ENCODE results near the gene PGP.

The PGP gene

GRCh38 chr16:2196981-2197511 lies 17.6 kb downstream of the PGP start:
- CTCF ChIA-PET, result no interaction called here
- TF ChIP-seq NFRKB (IDR thresholded peaks at IDR 0.05), result no peak
- TF ChIP-seq, protein P1, sequence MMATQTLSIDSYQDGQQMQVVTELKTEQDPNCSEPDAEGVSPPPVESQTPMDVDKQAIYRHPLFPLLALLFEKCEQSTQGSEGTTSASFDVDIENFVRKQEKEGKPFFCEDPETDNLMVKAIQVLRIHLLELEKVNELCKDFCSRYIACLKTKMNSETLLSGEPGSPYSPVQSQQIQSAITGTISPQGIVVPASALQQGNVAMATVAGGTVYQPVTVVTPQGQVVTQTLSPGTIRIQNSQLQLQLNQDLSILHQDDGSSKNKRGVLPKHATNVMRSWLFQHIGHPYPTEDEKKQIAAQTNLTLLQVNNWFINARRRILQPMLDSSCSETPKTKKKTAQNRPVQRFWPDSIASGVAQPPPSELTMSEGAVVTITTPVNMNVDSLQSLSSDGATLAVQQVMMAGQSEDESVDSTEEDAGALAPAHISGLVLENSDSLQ (IDR thresholded peaks at IDR 0.05), result no peak
- no peak for TF ChIP-seq ELF4 (IDR thresholded peaks at IDR 0.05)
- no peak for TF ChIP-seq TARDBP (IDR thresholded peaks at IDR 0.05)
- no peak for TF ChIP-seq CTBP1 (IDR thresholded peaks at IDR 0.05; ENCODE audit: borderline replicate concordance)
- TF ChIP-seq ZNF384 (IDR thresholded peaks at IDR 0.05), result no peak
- no peak for TF ChIP-seq ARNT (IDR thresholded peaks at IDR 0.05)
- no peak for TF ChIP-seq FOXK2 (IDR thresholded peaks at IDR 0.05)
- TF ChIP-seq SUZ12 (IDR thresholded peaks at IDR 0.05), result no peak
- no peak for TF ChIP-seq HDGF (IDR thresholded peaks at IDR 0.05; ENCODE audit: borderline replicate concordance)
- TF ChIP-seq FOXM1 (IDR thresholded peaks at IDR 0.05; ENCODE audit: borderline replicate concordance), result no peak
- TF ChIP-seq L3MBTL2 (conservative IDR thresholded peaks at IDR 0.05), result no peak
- no peak for TF ChIP-seq SP1 (IDR thresholded peaks at IDR 0.05)
- TF ChIP-seq LEF1 (IDR thresholded peaks at IDR 0.05; ENCODE audit: borderline replicate concordance), result no peak
- no peak for TF ChIP-seq FOXA1 (IDR thresholded peaks at IDR 0.05)
- POLR2A ChIA-PET, result interaction anchor here (0.6 to 3.3 kb wide), 2 partner anchors 8 to 54 kb away, joined by 4 to 27 read pairs; partner anchors contain the start of genes ECI1 and MLST8
- no peak for DNase-seq (ENCODE audit: extremely low spot score)

DNA sequence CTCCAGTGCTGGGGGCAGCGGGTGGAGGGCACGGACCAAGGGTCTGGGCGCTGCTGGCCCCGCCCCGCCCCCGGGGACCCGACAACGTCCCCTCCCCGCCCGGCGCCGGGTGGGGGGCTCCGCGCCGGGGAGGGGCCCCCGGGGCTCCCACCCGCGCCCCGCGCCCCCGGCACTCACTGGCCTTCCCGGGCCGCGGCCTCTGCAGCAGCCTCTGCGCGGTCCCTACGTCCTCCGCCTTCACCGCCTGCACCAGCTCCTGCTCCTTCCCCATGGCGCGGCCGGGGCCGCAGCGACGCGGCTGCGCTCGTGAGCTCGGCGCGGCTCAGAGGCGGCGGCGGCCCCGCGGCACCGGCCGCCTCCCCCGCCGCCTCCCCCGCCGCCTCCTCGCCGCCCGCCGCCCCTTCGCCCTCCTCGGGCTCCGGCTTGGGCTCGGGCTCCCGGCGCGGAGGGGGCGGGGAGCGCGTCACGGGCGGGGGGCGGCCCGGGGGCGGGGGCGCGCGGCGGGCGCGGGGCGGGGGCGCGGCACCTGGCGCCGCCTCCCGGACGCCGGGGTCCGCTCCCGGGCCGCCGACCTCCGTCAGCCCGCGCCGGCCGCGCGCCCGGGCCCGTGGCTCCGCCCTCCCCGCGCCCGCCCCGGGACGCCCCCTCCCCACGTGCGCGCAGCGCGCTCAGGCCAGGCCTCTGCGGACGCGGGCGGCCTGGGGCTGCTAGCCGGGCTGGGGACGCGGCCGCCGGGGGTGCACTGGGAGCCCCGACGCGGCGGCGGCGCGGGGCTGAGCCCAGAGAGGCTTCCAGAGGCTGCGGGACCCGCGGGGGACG lies 18.3 kb downstream of the PGP start, which contains the start of gene CASKIN1:
TSS of gene CASKIN1 (minus strand) at position 444 of the 819 bp plus-strand sequence. CDS start at position 271, 173 bp downstream.
- CTCF ChIA-PET, result no interaction called here
- TF ChIP-seq NFRKB (IDR thresholded peaks at IDR 0.05), result no peak
- TF ChIP-seq CTBP1 (IDR thresholded peaks at IDR 0.05; ENCODE audit: borderline replicate concordance), result no peak
- no peak for TF ChIP-seq TARDBP (IDR thresholded peaks at IDR 0.05)
- no peak for TF ChIP-seq BHLHE40 (IDR thresholded peaks at IDR 0.05; ENCODE audit: borderline replicate concordance)
- no peak for TF ChIP-seq ARNT (IDR thresholded peaks at IDR 0.05)
- no peak for TF ChIP-seq HDGF (IDR thresholded peaks at IDR 0.05; ENCODE audit: borderline replicate concordance)
- TF ChIP-seq ZNF384 (IDR thresholded peaks at IDR 0.05), result no peak
- TF ChIP-seq, protein P1 (IDR thresholded peaks at IDR 0.05), result no peak
- no peak for TF ChIP-seq FOXK2 (IDR thresholded peaks at IDR 0.05)
- no peak for TF ChIP-seq FOXA1 (IDR thresholded peaks at IDR 0.05)
- TF ChIP-seq SP1 (IDR thresholded peaks at IDR 0.05), result no peak
- TF ChIP-seq FOXM1 (IDR thresholded peaks at IDR 0.05; ENCODE audit: borderline replicate concordance), result no peak
- TF ChIP-seq ELF4 (IDR thresholded peaks at IDR 0.05), result no peak
- TF ChIP-seq LEF1 (IDR thresholded peaks at IDR 0.05; ENCODE audit: borderline replicate concordance), result no peak
- no peak for TF ChIP-seq SUZ12 (IDR thresholded peaks at IDR 0.05)
- TF ChIP-seq L3MBTL2 (conservative IDR thresholded peaks at IDR 0.05), result no peak
- peak; percentile 50 for DNase-seq (ENCODE audit: extremely low spot score)
- POLR2A ChIA-PET, result interaction anchor here (0.6 to 3.3 kb wide), 4 partner anchors 9 to 55 kb away, joined by 3 to 27 read pairs (median 8); partner anchors contain the start of genes ECI1 and MLST8

DNA sequence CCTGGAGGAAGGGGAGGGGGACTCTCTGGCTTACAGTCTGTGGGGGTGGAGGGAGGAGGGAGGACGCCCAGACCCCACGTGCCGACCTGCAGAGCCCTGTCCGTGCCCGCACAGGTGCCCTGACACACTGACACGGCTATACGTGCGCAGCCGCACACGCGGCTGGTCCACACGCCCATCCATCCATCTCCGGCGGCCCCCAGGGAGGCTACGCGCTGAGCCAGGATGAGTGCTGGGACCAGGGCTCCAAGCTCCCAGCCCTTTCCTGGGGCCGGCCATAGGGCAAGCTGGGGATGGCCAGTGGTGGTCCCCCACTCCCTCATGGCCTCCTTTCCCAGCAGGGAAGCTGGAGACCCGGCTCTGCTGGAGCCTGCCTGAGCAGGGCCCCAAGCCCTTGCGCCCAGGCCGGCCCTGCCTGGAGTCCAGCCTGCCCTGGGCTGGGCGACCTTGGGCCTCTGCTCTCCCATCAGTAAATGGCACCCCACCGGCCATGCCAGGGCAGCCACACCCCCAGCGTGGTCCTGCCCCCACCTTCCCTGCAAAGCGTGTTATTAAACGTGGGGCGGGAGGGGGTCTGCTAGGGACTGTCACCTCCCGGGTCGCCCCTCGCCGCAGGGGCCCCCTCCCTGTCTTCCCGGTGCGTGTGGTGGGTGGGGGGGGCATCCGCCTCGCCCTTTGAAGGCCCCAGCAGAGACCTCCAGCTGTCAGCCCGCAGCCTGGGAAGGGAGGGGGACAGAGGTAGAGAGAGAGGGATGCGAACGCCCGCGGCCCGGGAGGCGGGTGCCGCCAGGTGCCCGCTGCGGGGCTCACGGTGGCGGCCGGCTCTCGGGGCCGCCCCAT lies 19.1 kb downstream of the PGP start:
- no peak for TF ChIP-seq CTBP1 (IDR thresholded peaks at IDR 0.05; ENCODE audit: borderline replicate concordance)
- no peak for TF ChIP-seq NFRKB (IDR thresholded peaks at IDR 0.05)
- no peak for TF ChIP-seq FOXA1 (IDR thresholded peaks at IDR 0.05)
- TF ChIP-seq HDGF (IDR thresholded peaks at IDR 0.05; ENCODE audit: borderline replicate concordance), result no peak
- TF ChIP-seq, protein P1 (IDR thresholded peaks at IDR 0.05), result no peak
- no peak for TF ChIP-seq LEF1 (IDR thresholded peaks at IDR 0.05; ENCODE audit: borderline replicate concordance)
- no peak for TF ChIP-seq ARNT (IDR thresholded peaks at IDR 0.05)
- no peak for TF ChIP-seq L3MBTL2 (conservative IDR thresholded peaks at IDR 0.05)
- TF ChIP-seq FOXM1 (IDR thresholded peaks at IDR 0.05; ENCODE audit: borderline replicate concordance), result no peak
- no peak for TF ChIP-seq TARDBP (IDR thresholded peaks at IDR 0.05)
- no peak for TF ChIP-seq SP1 (IDR thresholded peaks at IDR 0.05)
- TF ChIP-seq FOXK2 (IDR thresholded peaks at IDR 0.05), result no peak
- TF ChIP-seq ELF4 (IDR thresholded peaks at IDR 0.05), result no peak
- TF ChIP-seq ZNF384 (IDR thresholded peaks at IDR 0.05), result no peak
- TF ChIP-seq BHLHE40 (IDR thresholded peaks at IDR 0.05; ENCODE audit: borderline replicate concordance), result no peak
- no peak for TF ChIP-seq SUZ12 (IDR thresholded peaks at IDR 0.05)
- ChIA-PET CTCF (interaction anchor here (1.3 to 1.4 kb wide), 2 partner anchors 55 to 56 kb away, joined by 3 to 8 read pairs; partner anchors contain the start of gene ECI1), POLR2A (interaction anchor here (1.0 to 3.3 kb wide), 7 partner anchors 8 to 55 kb away, joined by 3 to 27 read pairs (median 12); partner anchors contain the start of genes ECI1, MLST8, PGP and TRAF7)
- no peak for DNase-seq (ENCODE audit: extremely low spot score)

GRCh38 chr16:2194852-2195321 lies 19.8 kb downstream of the PGP start:
- POLR2A ChIA-PET, result interaction anchor here (1.1 to 3.3 kb wide), 6 partner anchors 8 to 56 kb away, joined by 3 to 27 read pairs (median 14); partner anchors contain the start of genes ECI1, MLST8, PGP and TRAF7
- TF ChIP-seq FOXA1 (IDR thresholded peaks at IDR 0.05), result no peak
- no peak for TF ChIP-seq BHLHE40 (IDR thresholded peaks at IDR 0.05; ENCODE audit: borderline replicate concordance)
- TF ChIP-seq, protein P1 (IDR thresholded peaks at IDR 0.05), result no peak
- CTCF ChIA-PET, result interaction anchor here (1.3 to 1.4 kb wide), 2 partner anchors 55 to 57 kb away, joined by 3 to 8 read pairs; partner anchors contain the start of gene ECI1
- DNase-seq (ENCODE audit: extremely low spot score), result peak; percentile 55

All from HEK293T (cell line).